GM08714 (cell line): ENCODE measurements around the gene PAQR8.
"Not testable (repeated sequence)": the region's sequence is repeated elsewhere in the genome, so short reads cannot be mapped to it uniquely, and the experiment has no call there.

ENCODE experiments used
- H3K4me3 ChIP-seq: fragments of 200-500 bp; sonication (Bioruptor generic); 2 replicates; pipeline ENCODE4 v1.5.1; 2014; ENCODE audit warnings: mild to moderate bottlenecking, low read length, inconsistent platforms
- ZNF274 ChIP-seq: IDR thresholded peaks from 2 replicates; pipeline ENCODE4 v1.6.1; 2012; ENCODE audit warnings: mild to moderate bottlenecking, low read depth, low read length

Gene PAQR8

GRCh38 chr6:52419809-52420667 is 58.1 kb downstream of the PAQR8 start, which contains the start of gene EFHC1:
Gene EFHC1, plus strand, starts transcription at chr6:52420342. Its CDS starts 69 bp downstream, at chr6:52420411.
- no peak for TF ChIP-seq ZNF274
- peak within 1 kb of the TSS; percentile 82 for H3K4me3 ChIP-seq

- TF ChIP-seq ZNF274, result no peak
- peak overlapping the region; percentile 82 for H3K4me3 ChIP-seq
Measured at GRCh38 chr6:52420668-52421358, 58.9 kb downstream of the PAQR8 start.

- H3K4me3 ChIP-seq, result no peak overlapping the region
Measured at GRCh38 chr6:52422156-52422555, 60.2 kb downstream of the PAQR8 start.

GRCh38 chr6:52423448-52423847 is 61.5 kb downstream of the PAQR8 start:
- no peak overlapping the region for H3K4me3 ChIP-seq
- TF ChIP-seq ZNF274, result no peak

More at GRCh38 chr6:52422156-52422555, 60.2 kb downstream of the PAQR8 start:
- TF ChIP-seq ZNF274, result no peak

- TF ChIP-seq ZNF274, result no peak
- H3K4me3 ChIP-seq, result no peak overlapping the region
Measured at GRCh38 chr6:52423971-52424381, 62.0 kb downstream of the PAQR8 start.

- H3K4me3 ChIP-seq, result no peak overlapping the region
Measured at GRCh38 chr6:52424513-52424912, 62.6 kb downstream of the PAQR8 start.

GRCh38 chr6:52426667-52427066 is 64.7 kb downstream of the PAQR8 start:
- no peak overlapping the region for H3K4me3 ChIP-seq
- no peak for TF ChIP-seq ZNF274

More at GRCh38 chr6:52424513-52424912, 62.6 kb downstream of the PAQR8 start:
- no peak for TF ChIP-seq ZNF274

- H3K4me3 ChIP-seq, result not testable (repeated sequence)
Measured at GRCh38 chr6:52433294-52433693, 71.3 kb downstream of the PAQR8 start.

- no peak overlapping the region for H3K4me3 ChIP-seq
- TF ChIP-seq ZNF274, result no peak
Measured at GRCh38 chr6:52435345-52435744, 73.4 kb downstream of the PAQR8 start.

GRCh38 chr6:52438926-52439325 is 77.0 kb downstream of the PAQR8 start:
- H3K4me3 ChIP-seq, result no peak overlapping the region
- no peak for TF ChIP-seq ZNF274

- no peak for TF ChIP-seq ZNF274
- no peak overlapping the region for H3K4me3 ChIP-seq
Measured at GRCh38 chr6:52454556-52454955, 92.6 kb downstream of the PAQR8 start.

GRCh38 chr6:52457096-52457495 is 95.1 kb downstream of the PAQR8 start:
- no peak overlapping the region for H3K4me3 ChIP-seq
- TF ChIP-seq ZNF274, result no peak
